Ovary (tissue), 3 donors: ENCODE data around the gene FGD3.

Source experiments
- EP300 ChIP-seq: sonication (generic); formaldehyde crosslinking; IDR thresholded peaks from one replicate; pipeline ENCODE4 v1.6.1; 2017; ENCODE audit warnings: antibody characterized with exemption
- POLR2A ChIP-seq: fragments of 450-650 bp; IDR thresholded peaks from one replicate; pipeline ENCODE4 v1.6.1; 2017; ENCODE audit warnings: antibody characterized with exemption, mild to moderate bottlenecking, moderate library complexity
- TF ChIP-seq, protein P1 (sequence below), 3 donors: fragments of 450-650 bp in 2 of 3; fragments of 200-600 bp in 1 of 3; IDR thresholded peaks; one replicate each; pipeline versions ENCODE4 v1.5.1 to v1.8.0; 2016 to 2022; ENCODE audit warnings: antibody characterized with exemption in 3 of 3, mild to moderate bottlenecking in 1 of 3
- donor health status: DM: no; HTN: no; CAD: no.

GRCh38 chr9:93027750-93028149 lies 80.4 kb downstream of the FGD3 start:
- TF ChIP-seq, protein P1, sequence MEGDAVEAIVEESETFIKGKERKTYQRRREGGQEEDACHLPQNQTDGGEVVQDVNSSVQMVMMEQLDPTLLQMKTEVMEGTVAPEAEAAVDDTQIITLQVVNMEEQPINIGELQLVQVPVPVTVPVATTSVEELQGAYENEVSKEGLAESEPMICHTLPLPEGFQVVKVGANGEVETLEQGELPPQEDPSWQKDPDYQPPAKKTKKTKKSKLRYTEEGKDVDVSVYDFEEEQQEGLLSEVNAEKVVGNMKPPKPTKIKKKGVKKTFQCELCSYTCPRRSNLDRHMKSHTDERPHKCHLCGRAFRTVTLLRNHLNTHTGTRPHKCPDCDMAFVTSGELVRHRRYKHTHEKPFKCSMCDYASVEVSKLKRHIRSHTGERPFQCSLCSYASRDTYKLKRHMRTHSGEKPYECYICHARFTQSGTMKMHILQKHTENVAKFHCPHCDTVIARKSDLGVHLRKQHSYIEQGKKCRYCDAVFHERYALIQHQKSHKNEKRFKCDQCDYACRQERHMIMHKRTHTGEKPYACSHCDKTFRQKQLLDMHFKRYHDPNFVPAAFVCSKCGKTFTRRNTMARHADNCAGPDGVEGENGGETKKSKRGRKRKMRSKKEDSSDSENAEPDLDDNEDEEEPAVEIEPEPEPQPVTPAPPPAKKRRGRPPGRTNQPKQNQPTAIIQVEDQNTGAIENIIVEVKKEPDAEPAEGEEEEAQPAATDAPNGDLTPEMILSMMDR (IDR thresholded peaks at IDR 0.05) = no peak
- TF ChIP-seq POLR2A = no peak
- no peak for TF ChIP-seq EP300
